Mucosa of stomach (tissue), 1 donor: ENCODE data around the gene ZNG1C.
"Not testable (repeated sequence)": the region's sequence is repeated elsewhere in the genome, so short reads cannot be mapped to it uniquely, and the experiment has no call there.

Experiments
- H3K27me3 ChIP-seq: one replicate; pipeline ENCODE4 v1.7.0; 2013; ENCODE audit warnings: mild to moderate bottlenecking, low read length; ENCODE audit not compliant: control insufficient read depth, insufficient read depth
- H3K36me3 ChIP-seq: one replicate; pipeline ENCODE4 v1.7.0; 2013; ENCODE audit warnings: low read length; ENCODE audit not compliant: control insufficient read depth, insufficient read depth
- H3K4me1 ChIP-seq: one replicate; pipeline ENCODE4 v1.7.0; 2013; ENCODE audit warnings: mild to moderate bottlenecking, low read length; ENCODE audit not compliant: control insufficient read depth, insufficient read depth
- H3K4me3 ChIP-seq: one replicate; pipeline ENCODE4 v1.7.0; 2013; ENCODE audit warnings: low read length
- H3K9ac ChIP-seq: one replicate; pipeline ENCODE4 v1.7.0; 2013; ENCODE audit warnings: mild to moderate bottlenecking, low read length, moderate library complexity
- H3K9me3 ChIP-seq: one replicate; pipeline ENCODE4 v1.7.0; 2013; ENCODE audit warnings: mild to moderate bottlenecking, low read length, moderate library complexity; ENCODE audit not compliant: control insufficient read depth
- donor health status: Pancreatic carcinoma.

Gene ZNG1C

DNA sequence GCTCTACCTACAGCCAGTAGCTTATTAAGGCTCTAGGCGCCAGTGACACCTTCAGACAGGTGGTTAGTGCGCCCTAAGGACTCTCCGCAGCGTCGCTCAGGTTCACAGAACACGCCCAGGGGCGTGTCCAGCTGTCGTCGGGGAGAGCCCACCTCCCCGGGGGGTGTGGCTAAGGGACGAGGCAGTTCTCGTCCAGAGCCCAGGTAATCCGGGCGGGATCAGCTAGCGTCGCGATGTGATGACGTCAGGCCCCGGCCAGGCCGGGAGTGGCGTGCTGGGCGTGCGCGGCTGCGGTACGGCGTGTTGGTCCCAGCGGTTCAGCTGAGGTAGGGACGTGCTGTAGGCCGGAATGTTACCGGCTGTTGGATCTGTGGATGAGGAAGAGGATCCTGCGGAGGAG is at the start of gene ZNG1C:
TSS of gene ZNG1C (plus strand) at position 301 of the 400 bp plus-strand sequence. CDS start at position 350, 49 bp downstream.
- H3K36me3 ChIP-seq, H3K4me1 ChIP-seq, H3K9me3 ChIP-seq, H3K4me3 ChIP-seq, H3K27me3 ChIP-seq, H3K9ac ChIP-seq: not testable (repeated sequence)

DNA sequence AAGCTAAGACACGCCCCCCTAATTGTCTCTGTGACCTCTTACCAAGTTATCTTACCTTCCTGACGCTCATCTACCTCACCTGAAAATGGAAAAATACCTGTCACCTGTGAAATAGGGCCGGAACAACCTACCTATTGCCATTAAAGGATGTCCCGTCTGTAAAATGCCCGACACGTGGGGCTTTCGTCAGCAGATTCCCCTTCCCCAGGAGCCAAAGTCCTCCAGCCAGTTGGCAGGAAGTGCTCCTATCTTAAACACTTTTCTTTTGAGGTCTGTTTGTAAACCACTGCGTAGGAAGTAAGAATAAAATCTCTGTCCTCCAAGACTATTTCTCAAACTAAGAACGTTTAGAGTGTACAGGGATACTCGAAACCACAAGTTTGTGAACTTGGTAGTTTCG is 654 bp downstream of the ZNG1C start:
- not testable (repeated sequence) for H3K27me3 ChIP-seq, H3K36me3 ChIP-seq, H3K9ac ChIP-seq, H3K4me1 ChIP-seq, H3K4me3 ChIP-seq, H3K9me3 ChIP-seq

GRCh38 chr9:68281041-68281440 is 39.3 kb downstream of the ZNG1C start:
- H3K4me3 ChIP-seq, H3K27me3 ChIP-seq, H3K4me1 ChIP-seq, H3K9me3 ChIP-seq, H3K36me3 ChIP-seq, H3K9ac ChIP-seq: not testable (repeated sequence)

- not testable (repeated sequence) for H3K27me3 ChIP-seq, H3K9me3 ChIP-seq, H3K36me3 ChIP-seq, H3K4me3 ChIP-seq, H3K4me1 ChIP-seq, H3K9ac ChIP-seq
Measured at GRCh38 chr9:68302567-68302966, 60.8 kb downstream of the ZNG1C start, which contains the start of gene FOXD4L3. TSS of gene FOXD4L3 (plus strand) at chr9:68302867. CDS start at chr9:68302952, 85 bp downstream.

- H3K4me1 ChIP-seq, H3K9me3 ChIP-seq, H3K27me3 ChIP-seq, H3K9ac ChIP-seq, H3K4me3 ChIP-seq, H3K36me3 ChIP-seq: not testable (repeated sequence)
Measured at GRCh38 chr9:68303771-68304170, 62.0 kb downstream of the ZNG1C start.

DNA sequence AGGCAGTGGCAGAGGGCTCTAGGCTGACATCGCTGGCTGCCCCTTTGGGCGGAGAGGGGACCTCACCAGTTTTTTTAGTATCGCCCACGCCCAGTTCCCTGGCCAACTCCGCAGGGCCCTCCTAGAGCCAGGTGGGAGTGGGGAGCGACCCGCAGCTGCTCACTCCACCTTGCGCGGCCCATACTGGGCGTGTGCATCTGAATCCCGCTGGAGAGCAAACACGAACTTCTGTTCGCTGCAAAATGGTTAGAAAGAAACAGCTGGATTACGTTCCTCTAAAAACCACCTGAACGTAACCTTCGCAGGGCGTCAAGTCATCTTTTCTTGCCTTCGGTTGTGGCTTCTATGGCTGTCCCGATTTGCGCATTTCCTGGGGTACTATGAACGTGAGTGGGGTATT is 62.4 kb downstream of the ZNG1C start:
- not testable (repeated sequence) for H3K4me1 ChIP-seq, H3K27me3 ChIP-seq, H3K9ac ChIP-seq, H3K9me3 ChIP-seq, H3K36me3 ChIP-seq, H3K4me3 ChIP-seq

DNA sequence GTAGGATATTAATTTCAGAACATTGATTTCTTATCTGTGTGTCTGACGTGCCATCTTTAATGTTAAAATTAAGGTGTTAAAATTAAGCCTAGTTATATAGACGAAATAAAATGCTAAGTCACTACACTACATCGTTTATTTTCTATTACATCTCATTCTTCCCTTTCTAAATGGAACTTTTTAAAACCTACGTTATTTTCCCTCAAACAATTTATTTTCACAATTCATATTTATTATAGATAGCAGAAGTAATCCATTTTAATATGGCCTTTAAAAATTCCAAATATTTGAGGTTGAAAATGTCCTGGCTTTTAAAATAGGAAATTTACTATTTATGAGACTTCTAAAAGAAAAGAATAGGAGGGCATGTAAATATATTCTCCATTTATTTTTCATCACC is 63.0 kb downstream of the ZNG1C start:
- not testable (repeated sequence) for H3K9me3 ChIP-seq, H3K9ac ChIP-seq, H3K27me3 ChIP-seq, H3K4me3 ChIP-seq, H3K36me3 ChIP-seq, H3K4me1 ChIP-seq

GRCh38 chr9:68305680-68306285 is 64.0 kb downstream of the ZNG1C start:
- not testable (repeated sequence) for H3K9me3 ChIP-seq, H3K9ac ChIP-seq, H3K36me3 ChIP-seq, H3K27me3 ChIP-seq, H3K4me3 ChIP-seq, H3K4me1 ChIP-seq

DNA sequence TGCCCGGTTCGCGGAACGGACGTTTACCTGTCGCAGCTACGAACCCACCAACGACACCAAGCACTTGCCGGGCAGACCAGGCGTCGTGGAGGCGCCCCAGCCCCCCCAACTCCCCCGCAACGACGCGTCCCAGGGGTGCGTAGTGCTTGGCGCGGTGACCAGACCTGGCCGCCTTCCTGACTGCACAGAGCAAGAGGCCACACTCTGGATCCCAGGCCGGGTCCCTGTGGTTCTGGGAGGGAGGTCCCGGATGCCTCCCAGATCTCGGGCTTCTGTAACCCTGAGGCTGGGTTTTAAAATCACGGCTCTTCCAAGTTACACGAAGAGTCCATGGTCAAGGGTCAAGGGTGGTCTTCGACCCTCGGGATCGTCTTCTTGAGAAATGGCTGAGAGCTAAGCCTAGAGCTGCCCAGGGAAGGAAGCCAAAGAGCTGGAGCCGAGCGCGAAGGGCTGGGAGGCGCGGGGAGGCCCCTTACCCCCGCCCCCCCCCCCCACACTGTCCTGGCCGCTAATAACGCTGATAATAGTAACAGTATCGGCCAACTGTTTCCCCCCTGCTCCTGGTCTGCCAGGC is 64.7 kb downstream of the ZNG1C start:
- H3K36me3 ChIP-seq, H3K9ac ChIP-seq, H3K27me3 ChIP-seq, H3K4me1 ChIP-seq, H3K9me3 ChIP-seq, H3K4me3 ChIP-seq: not testable (repeated sequence)

GRCh38 chr9:68307127-68307526 is 65.3 kb downstream of the ZNG1C start:
- H3K36me3 ChIP-seq, H3K4me1 ChIP-seq, H3K9me3 ChIP-seq, H3K9ac ChIP-seq, H3K27me3 ChIP-seq, H3K4me3 ChIP-seq: not testable (repeated sequence)

GRCh38 chr9:68307654-68308053 is 65.9 kb downstream of the ZNG1C start:
- H3K4me3 ChIP-seq, H3K36me3 ChIP-seq, H3K9ac ChIP-seq, H3K4me1 ChIP-seq, H3K9me3 ChIP-seq, H3K27me3 ChIP-seq: not testable (repeated sequence)

GRCh38 chr9:68311208-68311607 is 69.4 kb downstream of the ZNG1C start:
- not testable (repeated sequence) for H3K36me3 ChIP-seq, H3K27me3 ChIP-seq, H3K4me3 ChIP-seq, H3K9ac ChIP-seq, H3K9me3 ChIP-seq, H3K4me1 ChIP-seq

- H3K9ac ChIP-seq, H3K9me3 ChIP-seq, H3K36me3 ChIP-seq, H3K4me3 ChIP-seq, H3K27me3 ChIP-seq, H3K4me1 ChIP-seq: not testable (repeated sequence)
Measured at GRCh38 chr9:68318209-68318608, 76.4 kb downstream of the ZNG1C start.
